Measurements from ENCODE around the gene PCSK9. TPM values are rescaled to one million over a fixed set of nuclear protein-coding genes. Genes with fewer than 3 reads are reported as not detected.

PCSK9 gene
- total and polyA plus RNA-seq, 2 of the 13 experiments (the other 11 are each of a cell fraction or from before 2014, with no cell fraction given): 33.3 to 80.5 TPM

GRCh38 chr1:55061000-55061705, 21.8 kb downstream of the PCSK9 start:
- POLR2A ChIA-PET: no interaction called here
- H3K4me3 ChIP-seq (replicated peaks in 1 of 3; ENCODE audit: insufficient read depth in 1 of 3, low read depth in 2 of 3, low read length in 3 of 3): no peak overlapping the region
- no TSS peak for BruUV-seq (replicated peaks)
- in situ Hi-C loops (cut with HindIII; ENCODE audit: extremely low pct_ligation_motif_present, low pct_unique_long_range_greater_than_20kb): no loop called here
- H3K36me3 ChIP-seq (replicated peaks in 1 of 2; ENCODE audit: control insufficient read depth in 1 of 2, insufficient read depth in 2 of 2, low read length in 2 of 2): peaks cover 10 to 70% of the 10 kb centered on the region in 2 experiments; a peak in 4 of 5 replicates
- H2AFZ ChIP-seq (ENCODE audit: low read length): no peak overlapping the region
- WGBS (ENCODE audit: low lambda C conversion rate): 94% methylated on average over 10 of the region's 13 CpGs
- no peaks in the 10 kb centered on the region for H3K4me1 ChIP-seq (ENCODE audit: insufficient read depth, low read length)
- intact Hi-C loops (cut with micrococcal nuclease; ENCODE audit: unreplicated experiment): no loop called here
- no peaks in the 10 kb centered on the region for H3K79me2 ChIP-seq (ENCODE audit: insufficient read depth, low read length)
- no peak overlapping the region for H3K9ac ChIP-seq (ENCODE audit: insufficient read depth, low read depth, low read length)
- no peak overlapping the region for H3K27ac ChIP-seq (ENCODE audit: extremely low read length, insufficient read depth, low read length)
- no peaks in the 10 kb centered on the region for H3K9me3 ChIP-seq (ENCODE audit: low read length)
- CTCF ChIA-PET (ENCODE audit: low intra/inter-chr PET ratio, low total read pairs): no interaction called here
- FAIRE-seq: no peak
- peaks cover 3% of the 10 kb centered on the region; the same call in 1 of the 2 replicates for H4K20me1 ChIP-seq (ENCODE audit: insufficient read depth, low read length)
- no peaks in the 10 kb centered on the region for H3K27me3 ChIP-seq (ENCODE audit: control insufficient read depth in 1 of 2, insufficient read depth in 2 of 2, low read length in 2 of 2)
- no peak overlapping the region for H3K4me2 ChIP-seq (ENCODE audit: low read depth, low read length)
- TF ChIP-seq THAP11 (CRISPR knock-in tag; IDR thresholded peaks at IDR 0.05) (no peak), YEATS4 (CRISPR knock-in tag; IDR thresholded peaks at IDR 0.05; ENCODE audit: borderline replicate concordance) (no peak), ZNF768 (CRISPR knock-in tag; IDR thresholded peaks at IDR 0.05) (peak; percentile 85)
- ATAC-seq: no peak
- no peak for DNase-seq (ENCODE audit: low spot score)

- Histone ChIP-seq H2AFZ (ENCODE audit: low read length) (no peak overlapping the region), H3K36me3 (replicated peaks in 1 of 2; ENCODE audit: control insufficient read depth in 1 of 2, insufficient read depth in 2 of 2, low read length in 2 of 2) (peaks cover 10 to 64% of the 10 kb centered on the region in 2 experiments; a peak in 4 of 5 replicates), H4K20me1 (ENCODE audit: insufficient read depth, low read length) (peaks cover 3% of the 10 kb centered on the region; the same call in 1 of the 2 replicates), H3K27me3 (ENCODE audit: control insufficient read depth in 1 of 2, insufficient read depth in 2 of 2, low read length in 2 of 2) (no peaks in the 10 kb centered on the region), H3K27ac (ENCODE audit: extremely low read length, insufficient read depth, low read length) (no peak overlapping the region), H3K79me2 (ENCODE audit: insufficient read depth, low read length) (no peaks in the 10 kb centered on the region), H3K4me3 (replicated peaks in 1 of 3; ENCODE audit: insufficient read depth in 1 of 3, low read depth in 2 of 3, low read length in 3 of 3) (no peak overlapping the region), H3K4me2 (ENCODE audit: low read depth, low read length) (no peak overlapping the region), H3K9me3 (ENCODE audit: low read length) (no peaks in the 10 kb centered on the region), H3K4me1 (ENCODE audit: insufficient read depth, low read length) (no peaks in the 10 kb centered on the region), H3K9ac (ENCODE audit: insufficient read depth, low read depth, low read length) (no peak overlapping the region)
- FAIRE-seq: no peak
- in situ Hi-C loops (cut with HindIII; ENCODE audit: extremely low pct_ligation_motif_present, low pct_unique_long_range_greater_than_20kb) (no loop called here), intact Hi-C loops (cut with micrococcal nuclease; ENCODE audit: unreplicated experiment) (no loop called here)
- DNase-seq (ENCODE audit: low spot score): no peak
- POLR2A ChIA-PET: no interaction called here
- CTCF ChIA-PET (ENCODE audit: low intra/inter-chr PET ratio, low total read pairs): no interaction called here
- 92% methylated on average over 2 of the region's 4 CpGs for WGBS (ENCODE audit: low lambda C conversion rate)
- ATAC-seq: no peak
- BruUV-seq (replicated peaks): no TSS peak
- TF ChIP-seq ZNF121 (CRISPR knock-in tag; IDR thresholded peaks at IDR 0.05) (0 out of 2 replicates have a peak, but pooled peaks have one; percentile 48), UBTF (CRISPR knock-in tag; IDR thresholded peaks at IDR 0.05) (no peak), THAP8 (CRISPR knock-in tag; IDR thresholded peaks at IDR 0.05; ENCODE audit: borderline replicate concordance) (no peak), RFXANK (CRISPR knock-in tag; IDR thresholded peaks at IDR 0.05) (no peak), REPIN1 (CRISPR knock-in tag; IDR thresholded peaks at IDR 0.05; ENCODE audit: borderline replicate concordance, low read depth) (no peak)
- TF ChIP-seq, protein P1, sequence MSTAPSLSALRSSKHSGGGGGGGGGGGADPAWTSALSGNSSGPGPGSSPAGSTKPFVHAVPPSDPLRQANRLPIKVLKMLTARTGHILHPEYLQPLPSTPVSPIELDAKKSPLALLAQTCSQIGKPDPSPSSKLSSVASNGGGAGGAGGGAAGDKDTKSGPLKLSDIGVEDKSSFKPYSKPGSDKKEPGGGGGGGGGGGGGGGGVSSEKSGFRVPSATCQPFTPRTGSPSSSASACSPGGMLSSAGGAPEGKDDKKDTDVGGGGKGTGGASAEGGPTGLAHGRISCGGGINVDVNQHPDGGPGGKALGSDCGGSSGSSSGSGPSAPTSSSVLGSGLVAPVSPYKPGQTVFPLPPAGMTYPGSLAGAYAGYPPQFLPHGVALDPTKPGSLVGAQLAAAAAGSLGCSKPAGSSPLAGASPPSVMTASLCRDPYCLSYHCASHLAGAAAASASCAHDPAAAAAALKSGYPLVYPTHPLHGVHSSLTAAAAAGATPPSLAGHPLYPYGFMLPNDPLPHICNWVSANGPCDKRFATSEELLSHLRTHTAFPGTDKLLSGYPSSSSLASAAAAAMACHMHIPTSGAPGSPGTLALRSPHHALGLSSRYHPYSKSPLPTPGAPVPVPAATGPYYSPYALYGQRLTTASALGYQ (CRISPR knock-in tag; IDR thresholded peaks at IDR 0.05): no peak
Observed at GRCh38 chr1:55061706-55062321, 22.5 kb downstream of the PCSK9 start.
